G401.6 (cell line): ENCODE results near the gene MACROD1.

Source experiments
- FAIRE-seq: peaks from 2 replicates; lab custom pipeline; 2012; peaks lifted over from hg19 to GRCh38; lab: Jason Lieb, UNC

MACROD1 gene

DNA sequence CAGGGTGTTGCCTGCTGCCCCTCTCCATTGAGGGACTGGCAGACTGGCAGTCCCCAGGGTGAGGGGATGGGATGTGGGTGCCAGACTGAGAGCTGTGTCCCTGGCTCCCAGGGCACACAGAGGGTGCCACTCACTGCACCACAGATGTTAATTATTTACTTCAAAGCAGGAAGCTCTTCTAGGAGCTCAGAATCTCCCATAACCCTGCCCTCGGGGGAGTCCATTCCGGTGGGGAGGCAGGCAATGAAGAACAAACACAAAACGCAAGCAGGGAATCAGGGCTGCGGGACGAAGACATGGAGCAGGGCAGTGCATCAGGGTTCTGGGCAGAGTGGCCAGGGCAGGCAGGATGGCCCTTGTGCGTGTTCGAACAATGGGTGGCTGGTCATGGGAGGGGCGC, 154.5 kb downstream of the MACROD1 start:
- no peak for FAIRE-seq

GRCh38 chr11:64010783-64011182, 155.1 kb downstream of the MACROD1 start:
- no peak for FAIRE-seq

- FAIRE-seq: no peak
Observed at GRCh38 chr11:64009710-64010109, 156.2 kb downstream of the MACROD1 start.

- no peak for FAIRE-seq
Observed at GRCh38 chr11:64008914-64009633, 156.8 kb downstream of the MACROD1 start.

GRCh38 chr11:64008283-64008913, 157.5 kb downstream of the MACROD1 start:
- no peak for FAIRE-seq

- FAIRE-seq: no peak
Observed at GRCh38 chr11:64007629-64008282, 158.2 kb downstream of the MACROD1 start.

DNA sequence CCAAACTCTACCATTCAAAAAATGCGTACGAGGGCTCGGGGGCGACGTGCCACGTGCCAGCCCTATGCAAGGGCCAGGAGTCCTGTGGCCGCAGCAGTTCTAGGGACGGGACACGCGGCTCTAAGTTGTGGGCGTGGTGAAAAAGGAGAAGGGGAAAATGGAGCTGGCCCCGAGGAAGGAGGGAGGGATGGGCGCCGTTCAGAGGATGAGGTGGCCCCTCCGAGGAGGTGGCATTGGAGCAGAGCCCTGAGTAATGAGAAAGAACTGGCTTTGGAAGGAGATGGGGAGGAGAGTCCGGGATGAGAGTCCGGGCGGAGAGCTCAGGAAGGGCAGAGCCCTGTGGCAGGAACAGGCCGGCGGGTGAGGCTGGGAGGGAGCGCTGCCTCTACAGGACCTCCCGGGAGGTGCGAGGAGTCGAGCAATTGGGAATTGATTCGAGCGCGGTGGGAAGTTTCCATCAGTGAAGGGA, 158.7 kb downstream of the MACROD1 start:
- no peak for FAIRE-seq

- no peak for FAIRE-seq
Observed at GRCh38 chr11:64006398-64006797, 159.5 kb downstream of the MACROD1 start.

GRCh38 chr11:64005691-64006090, 160.2 kb downstream of the MACROD1 start:
- no peak for FAIRE-seq

- FAIRE-seq: no peak
Observed at GRCh38 chr11:64004590-64004984, 161.3 kb downstream of the MACROD1 start.

DNA sequence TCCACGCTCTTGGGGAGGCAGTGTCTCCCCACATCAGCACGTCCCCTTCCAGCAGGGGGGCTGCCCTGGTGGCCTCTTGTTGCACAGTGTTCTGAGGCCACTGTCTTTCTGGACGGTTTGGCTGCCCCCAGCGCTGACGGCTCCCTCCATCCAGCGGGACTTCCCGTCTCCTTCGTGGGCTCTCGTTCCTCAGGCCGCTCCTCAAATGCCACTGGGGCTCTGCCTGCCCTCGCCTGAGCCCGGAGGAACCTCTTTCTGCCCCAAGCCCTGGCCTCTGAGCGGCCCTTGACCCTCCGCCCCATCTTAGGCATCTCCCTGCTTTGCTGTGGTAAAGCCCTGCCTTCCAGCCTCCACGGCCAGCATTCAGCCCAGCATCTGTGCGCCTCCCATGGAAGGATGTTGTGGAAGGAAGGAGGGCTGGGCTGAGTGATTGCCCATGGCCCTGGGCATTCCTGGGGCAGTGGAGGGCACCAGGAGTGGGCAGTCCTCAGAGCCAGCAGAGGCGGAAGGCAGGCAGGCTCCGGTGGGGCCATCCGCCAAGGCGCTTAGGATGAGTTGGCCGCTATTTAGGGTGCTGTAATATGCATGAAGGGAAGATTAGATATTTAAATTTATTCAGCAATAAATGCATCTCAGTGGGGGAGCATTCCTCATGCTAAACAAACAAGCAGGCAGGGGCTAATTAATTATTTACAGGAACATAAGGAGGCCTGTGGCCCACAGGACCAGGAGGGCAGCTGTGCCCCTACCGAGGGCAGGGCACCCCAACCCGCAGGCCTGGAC, 161.9 kb downstream of the MACROD1 start:
- no peak for FAIRE-seq

DNA sequence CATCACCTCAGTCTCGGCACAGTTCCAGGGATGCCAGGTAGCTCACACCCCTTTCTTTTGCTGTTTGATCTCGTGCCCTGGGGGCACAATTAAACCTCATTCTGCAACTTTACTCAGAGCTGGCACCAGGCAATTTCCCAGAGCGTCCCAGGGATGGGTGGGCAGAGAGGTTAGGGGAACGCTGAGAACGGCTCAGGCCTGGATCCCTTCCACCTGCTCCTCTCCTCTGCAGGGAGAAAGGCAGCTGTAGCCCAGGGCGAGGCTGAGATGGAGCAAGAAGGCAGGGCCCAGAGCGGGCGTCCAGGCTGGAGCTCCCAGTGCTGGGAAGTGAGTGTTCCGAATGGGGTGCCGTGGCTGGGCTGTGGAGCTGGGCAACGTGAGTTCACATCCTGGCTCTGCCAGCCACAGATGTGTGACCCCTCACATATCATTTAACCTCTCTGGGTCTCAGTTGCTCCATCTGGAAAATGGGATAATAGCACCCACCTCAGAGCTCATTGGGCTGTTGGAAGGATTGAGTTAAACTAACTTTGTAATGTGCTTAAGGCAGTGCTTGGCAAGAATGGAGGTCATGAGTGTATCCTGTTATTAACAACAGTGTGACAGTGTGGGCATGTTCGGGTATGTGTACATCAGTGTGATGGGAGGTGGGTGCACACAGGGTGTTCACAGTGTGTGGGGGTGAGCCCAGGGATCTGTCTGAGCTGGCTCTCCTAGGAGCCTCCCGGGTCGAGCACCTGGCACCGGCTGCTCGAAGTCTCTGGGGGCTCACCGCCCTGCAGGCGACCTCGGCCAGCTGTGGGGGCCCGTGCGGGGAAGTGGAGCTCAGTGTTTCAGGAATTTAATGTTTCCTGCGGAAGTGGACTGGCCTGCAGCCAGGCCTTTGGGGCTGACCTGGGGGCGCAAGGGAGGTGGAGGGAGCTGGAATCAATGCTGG, 164.2 kb downstream of the MACROD1 start:
- no peak for FAIRE-seq

GRCh38 chr11:64000740-64001483, 165.0 kb downstream of the MACROD1 start:
- FAIRE-seq: no peak

- no peak for FAIRE-seq
Observed at GRCh38 chr11:64000026-64000739, 165.7 kb downstream of the MACROD1 start.

- peak; percentile 93 for FAIRE-seq
Observed at GRCh38 chr11:63999349-64000025, 166.4 kb downstream of the MACROD1 start.

- peak; percentile 39 for FAIRE-seq
Observed at GRCh38 chr11:63998558-63999348, 167.2 kb downstream of the MACROD1 start.

DNA sequence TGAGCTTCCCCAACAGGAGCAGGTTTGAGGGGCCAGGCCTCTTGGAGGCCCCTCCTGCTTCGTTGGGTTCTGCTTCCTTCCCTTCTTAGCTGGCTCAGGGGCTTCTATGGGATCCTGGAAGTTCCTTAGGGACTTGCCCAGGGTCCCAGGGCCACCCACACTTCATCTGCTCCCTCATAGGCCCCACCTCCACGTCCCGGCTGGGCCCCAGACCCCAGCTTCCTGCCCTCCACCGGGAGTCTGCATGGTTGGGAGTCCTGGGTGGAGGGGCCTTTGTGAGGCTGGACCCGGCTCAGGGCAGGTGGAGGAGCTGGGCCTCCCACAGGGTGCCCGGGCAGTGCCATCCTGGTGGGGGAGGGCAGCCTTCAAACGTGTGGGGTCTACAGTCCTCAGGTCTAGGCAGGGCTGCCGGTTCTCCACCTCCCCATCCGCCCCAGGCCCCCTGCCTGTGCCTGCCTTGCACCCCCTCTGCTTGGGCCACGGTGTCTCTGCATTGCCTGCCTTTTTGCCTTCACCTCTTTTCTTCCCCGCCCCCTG, 168.0 kb downstream of the MACROD1 start:
- FAIRE-seq: no peak

DNA sequence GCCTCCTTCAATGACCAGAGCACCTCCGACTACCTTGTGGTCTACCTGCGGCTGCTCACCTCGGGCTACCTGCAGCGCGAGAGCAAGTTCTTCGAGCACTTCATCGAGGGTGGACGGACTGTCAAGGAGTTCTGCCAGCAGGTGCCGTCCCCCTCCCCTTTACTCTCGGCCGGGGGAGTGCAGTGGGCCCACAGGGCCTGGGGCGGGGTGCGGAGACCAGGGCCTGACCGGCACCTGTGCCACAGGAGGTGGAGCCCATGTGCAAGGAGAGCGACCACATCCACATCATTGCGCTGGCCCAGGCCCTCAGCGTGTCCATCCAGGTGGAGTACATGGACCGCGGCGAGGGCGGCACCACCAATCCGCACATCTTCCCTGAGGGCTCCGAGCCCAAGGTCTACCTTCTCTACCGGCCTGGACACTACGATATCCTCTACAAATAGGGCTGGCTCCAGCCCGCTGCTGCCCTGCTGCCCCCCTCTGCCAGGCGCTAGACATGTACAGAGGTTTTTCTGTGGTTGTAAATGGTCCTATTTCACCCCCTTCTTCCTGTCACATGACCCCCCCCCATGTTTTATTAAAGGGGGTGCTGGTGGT, 168.7 kb downstream of the MACROD1 start:
- FAIRE-seq: no peak
